Ovary (tissue), 10 donors: ENCODE results near the gene SETX. TPM values are rescaled to one million over a fixed set of nuclear protein-coding genes. Genes with fewer than 3 reads are reported as not detected.

Experiments
- DNase-seq, 5 donors: peaks; one replicate each; pipeline ENCODE4 v3.0.0-alpha.2; 2019 to 2020
- H3K27ac ChIP-seq, 2 donors: fragments of 200-600 bp; one replicate each; pipeline versions ENCODE4 v1.5.1 to v1.8.0; 2019 to 2022
- H3K27me3 ChIP-seq: fragments of 200-600 bp; one replicate; pipeline ENCODE4 v1.8.0; 2022
- H3K36me3 ChIP-seq: fragments of 200-600 bp; sonication (generic); one replicate; pipeline ENCODE4 v1.5.1; 2019
- H3K4me1 ChIP-seq: one replicate; pipeline ENCODE4 v1.8.1; 2013; ENCODE audit warnings: mild to moderate bottlenecking, moderate library complexity; ENCODE audit not compliant: insufficient read depth
- H3K4me3 ChIP-seq: fragments of 200-600 bp; sonication (generic); one replicate; pipeline ENCODE4 v1.5.1; 2017
- H3K9me3 ChIP-seq, 2 donors: fragments of 200-600 bp in 1 of 2; sonication (generic) in 1 of 2; one replicate each; pipeline versions ENCODE4 v1.5.1 to v1.8.1; 2013 to 2019; ENCODE audit warnings: mild to moderate bottlenecking in 1 of 2, moderate library complexity in 1 of 2
- CTCF ChIP-seq, 3 donors: fragments of 450-650 bp in 2 of 3; fragments of 200-600 bp in 1 of 3; IDR thresholded peaks; one replicate each; pipeline versions ENCODE4 v1.5.1 to v1.8.0; 2016 to 2022; ENCODE audit warnings: antibody characterized with exemption in 3 of 3, mild to moderate bottlenecking in 1 of 3
- EP300 ChIP-seq: sonication (generic); formaldehyde crosslinking; IDR thresholded peaks from one replicate; pipeline ENCODE4 v1.6.1; 2017; ENCODE audit warnings: antibody characterized with exemption
- POLR2A ChIP-seq: fragments of 450-650 bp; IDR thresholded peaks from one replicate; pipeline ENCODE4 v1.6.1; 2017; ENCODE audit warnings: antibody characterized with exemption, mild to moderate bottlenecking, moderate library complexity
- WGBS, 3 donors: extraction: QIAGEN DNeasy Blood & Tissue Kit in 1 of 3; methylation state at CpG; one replicate each; pipeline versions ENCODE4 v1.1.5 to v1.1.7; 2013 to 2017; 5-methylcytosine and 5-hydroxymethylcytosine counted together
- intact Hi-C, 4 donors: fragments of 100-400 bp; cut with DNase I; formaldehyde crosslinking; loops; one replicate each; pipeline versions ENCODE4 v1.11.0 to v1.15.1; 2022 to 2023
- long read RNA-seq, 3 donors: library from polyadenylated mRNA in 2 of 3; unstranded in 2 of 3; transcript quantifications; one replicate each; pipeline ENCODE4 v2.0.0 and lab custom pipeline, GENCODE V29; 2021 to 2026
- polyA plus RNA-seq, 2 donors: library from polyadenylated mRNA; stranded (reverse); fragments of 200-250 nt in 1 of 2; fragments of 350-450 nt in 1 of 2; fragmentation: Illumina TruSeq in 1 of 2; extraction: RNeasy Lipid Tissue Mini Kit (QIAGEN cat#74804) in 1 of 2; gene quantifications; one replicate each; pipeline ENCODE4 v1.2.3, GENCODE V29; 2013 to 2014
- total RNA-seq, 7 donors: library from RNA; depleted of rRNA in 2 of 7; stranded (reverse); fragments of >200 nt in 2 of 7; fragmentation: NEBNext Ultra II Directional in 3 of 7; extraction: Animal tissue kit (Norgen Biotek cat#: 25700) in 3 of 7; gene quantifications; one replicate each; pipeline versions ENCODE4 v1.1.0 to v1.2.4, GENCODE V29; 2016 to 2023
- donor health status: DM: no; HTN: no; CAD: no; lungs with moderate emphysema.
- donor health status: DM: no; HTN: no; CAD: no.
- donor health status: Bipolar disorder and iron deficiency.
- donor health status: DM: yes; HTN: yes; CAD: no.
- donor health status: DM: no; HTN: no; CAD: no.
- donor health status: DM: yes; HTN: yes; CAD: no.

The SETX gene
- total RNA-seq (10 to 100 TPM; 31.8 to 51.9 (median 42.5) TPM), polyA plus RNA-seq (10 to 100 TPM; 19.9 to 28.1 TPM)
- long read RNA-seq, donor 1, partial matches to known transcripts, result 51 of 70 reads
- long read RNA-seq, donor 1, other reads (novel, unspliced or antisense), result 19 of 70 reads
- long read RNA-seq, donor 2, full-length matches to known transcripts, result 2 of 2 reads
- long read RNA-seq, donor 2, partial matches to known transcripts, result 0 of 2 reads
- long read RNA-seq, donor 2, other reads (novel, unspliced or antisense), result 0 of 2 reads
- long read RNA-seq, donor 3, full-length matches to known transcripts, result 8 of 14 reads
- long read RNA-seq, donor 3, partial matches to known transcripts, result 4 of 14 reads
- long read RNA-seq, donor 3, other reads (novel, unspliced or antisense), result 2 of 14 reads

GRCh38 chr9:132354637-132355355, at the start of gene SETX:
Gene SETX, minus strand, starts transcription at chr9:132354986. Its CDS starts 5,558 bp downstream, at chr9:132349428.
- peak within 1 kb of the TSS in 1 of 2 donors; percentile 76 for H3K27ac ChIP-seq
- TF ChIP-seq POLR2A (peak; percentile 77), CTCF (IDR thresholded peaks at IDR 0.05) (peak in 1 of 3 donors; percentile 27), EP300 (peak; percentile 66)
- H3K4me1 ChIP-seq, result peaks cover 7% of the 10 kb centered on the region
- H3K4me3 ChIP-seq, result peak within 1 kb of the TSS; percentile 91
- DNase-seq, result peak; percentile 96 to 99 (median 97)
- intact Hi-C loops, result loop anchor here in 1 of 4 donors (10.0 kb wide), 1 partner anchor 60 kb away; the partner anchor contains the start of gene CFAP77
- no peaks in the 10 kb centered on the region for H3K36me3 ChIP-seq
- no peaks in the 10 kb centered on the region for H3K27me3 ChIP-seq
- no peaks in the 10 kb centered on the region for H3K9me3 ChIP-seq
- WGBS, 3 donors, result 0 to 1% (median 1%) methylated on average over 53 to 82 of the region's 82 CpGs

- H3K9me3 ChIP-seq, result no peaks in the 10 kb centered on the region
- no peak for DNase-seq
- H3K4me3 ChIP-seq, result no peak overlapping the region
- H3K27me3 ChIP-seq, result no peaks in the 10 kb centered on the region
- intact Hi-C loops, result no loop called here
- no peak overlapping the region for H3K27ac ChIP-seq
- peaks cover 6% of the 10 kb centered on the region for H3K4me1 ChIP-seq
- no peak for TF ChIP-seq EP300
- no peak for TF ChIP-seq CTCF (IDR thresholded peaks at IDR 0.05)
- no peak for TF ChIP-seq POLR2A
- 60 to 63% (median 61%) methylated on average over 9 of the region's 9 CpGs for WGBS, 3 donors
- no peaks in the 10 kb centered on the region for H3K36me3 ChIP-seq
Observed at GRCh38 chr9:132404228-132404881, 49.6 kb upstream of the SETX start.

GRCh38 chr9:132401824-132402223, 47.0 kb upstream of the SETX start:
- Histone ChIP-seq H3K36me3 (no peaks in the 10 kb centered on the region), H3K4me3 (no peak overlapping the region), H3K9me3 (no peaks in the 10 kb centered on the region), H3K4me1 (peaks cover 4% of the 10 kb centered on the region), H3K27ac (no peak overlapping the region), H3K27me3 (no peaks in the 10 kb centered on the region)
- no peak for DNase-seq
- intact Hi-C loops, result no loop called here
- TF ChIP-seq CTCF (IDR thresholded peaks at IDR 0.05) (no peak), POLR2A (no peak), EP300 (no peak)
- 88 to 91% (median 91%) methylated on average over 4 of the region's 4 CpGs for whole genome bisulfite sequencing, 3 donors

DNA sequence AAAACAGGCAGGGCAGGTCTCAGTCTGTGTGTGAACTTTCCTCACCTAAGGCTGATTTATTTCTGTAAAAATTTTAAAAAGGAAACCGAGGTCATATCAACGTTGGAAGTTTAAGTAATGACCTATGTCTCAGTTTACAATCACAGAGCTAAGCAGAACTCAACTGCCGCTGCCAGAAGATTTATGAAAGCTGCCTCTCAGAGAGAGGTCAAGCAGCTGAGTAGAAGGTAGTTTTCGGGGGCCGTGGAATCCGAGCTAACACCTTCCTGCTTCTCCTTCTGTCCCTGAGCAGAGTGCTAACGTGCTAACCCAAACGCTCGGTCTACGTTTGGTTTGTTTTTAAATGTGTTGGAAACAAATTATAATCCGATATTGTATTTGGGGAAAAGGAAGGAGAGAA, 40.8 kb upstream of the SETX start:
- Histone ChIP-seq H3K36me3 (no peaks in the 10 kb centered on the region), H3K27me3 (no peaks in the 10 kb centered on the region), H3K4me3 (no peak overlapping the region), H3K9me3 (no peaks in the 10 kb centered on the region), H3K27ac (no peak overlapping the region), H3K4me1 (no peaks in the 10 kb centered on the region)
- DNase-seq, result no peak
- TF ChIP-seq CTCF (IDR thresholded peaks at IDR 0.05) (no peak), EP300 (no peak), POLR2A (no peak)
- WGBS, 3 donors, result 55 to 69% (median 65%) methylated on average over 11 of the region's 11 CpGs
- intact Hi-C loops, result no loop called here
